ENCODE results near the gene SGCD.

Gene SGCD

DNA sequence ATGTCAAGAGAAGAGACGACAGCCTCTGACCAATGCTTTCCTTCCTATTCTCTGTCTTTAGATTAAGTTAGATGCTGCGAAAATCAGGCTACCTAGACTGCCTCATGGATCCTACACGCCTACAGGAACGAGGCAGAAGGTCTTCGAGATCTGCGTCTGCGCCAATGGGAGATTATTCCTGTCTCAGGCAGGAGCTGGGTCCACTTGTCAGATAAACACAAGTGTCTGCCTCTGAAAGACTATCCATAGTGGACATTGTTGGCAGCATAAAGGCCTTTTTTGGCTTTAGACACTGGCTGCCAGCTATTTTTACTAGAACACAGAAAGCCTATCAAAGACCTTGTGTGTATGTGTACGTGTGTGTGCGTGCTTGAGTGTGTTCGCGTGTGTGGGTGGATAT lies 432.2 kb downstream of the SGCD start:
- CTCF ChIA-PET = interaction anchor here (0.7 kb wide), 1 partner anchor 1030 kb away, joined by 3 read pairs; no protein-coding TSS in a partner anchor
- no peaks in the 10 kb centered on the region for H3K4me1 ChIP-seq (ENCODE audit: control insufficient read depth, insufficient read depth, low read length)
- POLR2A ChIA-PET = no interaction called here
- H3K4me3 ChIP-seq (ENCODE audit: low read depth, low read length) = no peak overlapping the region
- no peak overlapping the region for H3K27ac ChIP-seq (ENCODE audit: extremely low read depth, low read depth, low read length)
- H3K36me3 ChIP-seq (ENCODE audit: control insufficient read depth in 2 of 2, insufficient read depth in 1 of 2, low read length in 2 of 2) = no peaks in the 10 kb centered on the region
- TF ChIP-seq, protein P1, sequence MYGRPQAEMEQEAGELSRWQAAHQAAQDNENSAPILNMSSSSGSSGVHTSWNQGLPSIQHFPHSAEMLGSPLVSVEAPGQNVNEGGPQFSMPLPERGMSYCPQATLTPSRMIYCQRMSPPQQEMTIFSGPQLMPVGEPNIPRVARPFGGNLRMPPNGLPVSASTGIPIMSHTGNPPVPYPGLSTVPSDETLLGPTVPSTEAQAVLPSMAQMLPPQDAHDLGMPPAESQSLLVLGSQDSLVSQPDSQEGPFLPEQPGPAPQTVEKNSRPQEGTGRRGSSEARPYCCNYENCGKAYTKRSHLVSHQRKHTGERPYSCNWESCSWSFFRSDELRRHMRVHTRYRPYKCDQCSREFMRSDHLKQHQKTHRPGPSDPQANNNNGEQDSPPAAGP (tag by site-specific recombination; IDR thresholded peaks at IDR 0.05) = no peak
- TF ChIP-seq ZNF37A (tag by site-specific recombination; IDR thresholded peaks at IDR 0.05) (no peak), ZNF223 (tag by site-specific recombination; IDR thresholded peaks at IDR 0.05) (no peak), ZNF24 (tag by site-specific recombination; IDR thresholded peaks at IDR 0.05) (no peak)
- TF ChIP-seq, protein P2, sequence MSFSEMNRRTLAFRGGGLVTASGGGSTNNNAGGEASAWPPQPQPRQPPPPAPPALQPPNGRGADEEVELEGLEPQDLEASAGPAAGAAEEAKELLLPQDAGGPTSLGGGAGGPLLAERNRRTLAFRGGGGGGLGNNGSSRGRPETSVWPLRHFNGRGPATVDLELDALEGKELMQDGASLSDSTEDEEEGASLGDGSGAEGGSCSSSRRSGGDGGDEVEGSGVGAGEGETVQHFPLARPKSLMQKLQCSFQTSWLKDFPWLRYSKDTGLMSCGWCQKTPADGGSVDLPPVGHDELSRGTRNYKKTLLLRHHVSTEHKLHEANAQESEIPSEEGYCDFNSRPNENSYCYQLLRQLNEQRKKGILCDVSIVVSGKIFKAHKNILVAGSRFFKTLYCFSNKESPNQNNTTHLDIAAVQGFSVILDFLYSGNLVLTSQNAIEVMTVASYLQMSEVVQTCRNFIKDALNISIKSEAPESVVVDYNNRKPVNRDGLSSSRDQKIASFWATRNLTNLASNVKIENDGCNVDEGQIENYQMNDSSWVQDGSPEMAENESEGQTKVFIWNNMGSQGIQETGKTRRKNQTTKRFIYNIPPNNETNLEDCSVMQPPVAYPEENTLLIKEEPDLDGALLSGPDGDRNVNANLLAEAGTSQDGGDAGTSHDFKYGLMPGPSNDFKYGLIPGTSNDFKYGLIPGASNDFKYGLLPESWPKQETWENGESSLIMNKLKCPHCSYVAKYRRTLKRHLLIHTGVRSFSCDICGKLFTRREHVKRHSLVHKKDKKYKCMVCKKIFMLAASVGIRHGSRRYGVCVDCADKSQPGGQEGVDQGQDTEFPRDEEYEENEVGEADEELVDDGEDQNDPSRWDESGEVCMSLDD (tag by site-specific recombination; IDR thresholded peaks at IDR 0.05) = no peak
- no peaks in the 10 kb centered on the region for H3K9me3 ChIP-seq (ENCODE audit: control insufficient read depth, insufficient read depth, low read depth, low read length)

DNA sequence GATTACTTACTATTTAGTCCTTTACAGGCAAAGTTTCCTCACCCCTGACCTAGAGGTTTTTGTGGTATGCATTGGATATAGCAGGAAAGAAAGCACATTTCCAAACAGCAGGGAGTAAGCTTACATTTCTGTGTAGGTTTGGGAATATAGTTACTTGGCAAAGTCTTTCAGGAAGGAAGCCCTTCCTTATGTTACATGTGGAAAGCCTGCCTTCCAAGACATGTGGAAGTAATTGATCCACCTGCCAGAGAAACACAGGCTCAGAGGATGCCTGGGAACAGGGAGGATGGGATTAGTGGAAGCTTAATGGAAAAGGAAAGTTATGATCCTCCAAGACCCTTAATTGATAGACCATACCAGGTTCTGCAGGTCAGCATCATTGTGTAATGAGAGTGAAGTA lies 435.8 kb downstream of the SGCD start:
- H3K4me3 ChIP-seq (ENCODE audit: low read depth, low read length) = no peak overlapping the region
- H3K27ac ChIP-seq (ENCODE audit: extremely low read depth, low read depth, low read length) = no peak overlapping the region
- H3K36me3 ChIP-seq (ENCODE audit: control insufficient read depth in 2 of 2, insufficient read depth in 1 of 2, low read length in 2 of 2) = no peaks in the 10 kb centered on the region
- H3K9me3 ChIP-seq (ENCODE audit: control insufficient read depth, insufficient read depth, low read depth, low read length) = no peaks in the 10 kb centered on the region
- no peaks in the 10 kb centered on the region for H3K4me1 ChIP-seq (ENCODE audit: control insufficient read depth, insufficient read depth, low read length)
- ChIA-PET POLR2A (no interaction called here), CTCF (no interaction called here)
- no peak for TF ChIP-seq IKZF3 (tag by site-specific recombination; IDR thresholded peaks at IDR 0.05)
- TF ChIP-seq ZNF350 (tag by site-specific recombination; IDR thresholded peaks at IDR 0.05) = no peak
- TF ChIP-seq ZNF423 (tag by site-specific recombination; IDR thresholded peaks at IDR 0.05) = no peak
- no peak for TF ChIP-seq ZBTB7A (tag by site-specific recombination; IDR thresholded peaks at IDR 0.05; ENCODE audit: low read depth)
- TF ChIP-seq KLF1 (tag by site-specific recombination; IDR thresholded peaks at IDR 0.05) = no peak
- TF ChIP-seq ZXDB (tag by site-specific recombination; IDR thresholded peaks at IDR 0.05) = no peak
- TF ChIP-seq, protein P3, sequence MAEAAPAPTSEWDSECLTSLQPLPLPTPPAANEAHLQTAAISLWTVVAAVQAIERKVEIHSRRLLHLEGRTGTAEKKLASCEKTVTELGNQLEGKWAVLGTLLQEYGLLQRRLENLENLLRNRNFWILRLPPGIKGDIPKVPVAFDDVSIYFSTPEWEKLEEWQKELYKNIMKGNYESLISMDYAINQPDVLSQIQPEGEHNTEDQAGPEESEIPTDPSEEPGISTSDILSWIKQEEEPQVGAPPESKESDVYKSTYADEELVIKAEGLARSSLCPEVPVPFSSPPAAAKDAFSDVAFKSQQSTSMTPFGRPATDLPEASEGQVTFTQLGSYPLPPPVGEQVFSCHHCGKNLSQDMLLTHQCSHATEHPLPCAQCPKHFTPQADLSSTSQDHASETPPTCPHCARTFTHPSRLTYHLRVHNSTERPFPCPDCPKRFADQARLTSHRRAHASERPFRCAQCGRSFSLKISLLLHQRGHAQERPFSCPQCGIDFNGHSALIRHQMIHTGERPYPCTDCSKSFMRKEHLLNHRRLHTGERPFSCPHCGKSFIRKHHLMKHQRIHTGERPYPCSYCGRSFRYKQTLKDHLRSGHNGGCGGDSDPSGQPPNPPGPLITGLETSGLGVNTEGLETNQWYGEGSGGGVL (tag by site-specific recombination; IDR thresholded peaks at IDR 0.05) = no peak
- TF ChIP-seq ZNF211 (tag by site-specific recombination; IDR thresholded peaks at IDR 0.05; ENCODE audit: low read depth) = no peak

DNA sequence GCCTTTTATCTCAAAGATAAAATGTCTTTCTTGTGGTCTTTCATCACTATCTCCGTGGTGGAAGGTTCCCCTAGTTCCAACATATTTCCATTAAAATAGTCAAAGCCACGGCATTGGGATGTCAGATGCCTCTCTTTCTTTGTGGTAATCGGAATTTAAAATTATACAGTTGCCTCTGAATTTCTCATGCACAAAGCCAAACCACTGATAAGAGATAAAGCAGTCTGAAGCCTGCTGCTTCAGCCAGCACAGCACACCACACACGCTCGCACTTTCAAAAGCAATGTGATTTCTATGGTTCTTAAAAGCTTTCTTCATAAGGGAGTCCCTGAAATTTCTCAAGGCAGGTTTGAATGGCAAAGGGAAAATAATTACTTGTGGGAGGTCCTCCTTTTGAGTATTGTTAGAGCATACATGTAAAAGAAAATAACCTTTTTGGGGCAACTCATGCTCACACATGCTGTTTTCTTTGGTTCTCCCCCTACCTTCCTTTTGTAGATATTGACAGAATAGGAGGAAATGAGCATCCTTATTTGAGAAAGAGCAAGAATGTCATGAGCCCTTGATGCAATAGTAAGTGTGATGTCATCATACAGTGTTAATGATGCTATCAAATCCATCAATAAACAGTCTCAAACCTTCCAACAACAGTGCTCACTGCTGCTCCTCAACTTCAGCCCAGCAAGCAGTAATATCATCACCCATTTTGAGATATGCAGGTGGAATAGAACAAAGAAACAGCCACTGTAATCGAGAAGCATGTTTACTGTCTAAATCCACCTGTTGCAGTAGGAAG lies 437.4 kb downstream of the SGCD start:
- TF ChIP-seq SCRT2 (tag by site-specific recombination; IDR thresholded peaks at IDR 0.05) (peak; percentile 77), REPIN1 (tag by site-specific recombination; IDR thresholded peaks at IDR 0.05; ENCODE audit: low read depth) (no peak)
- no peaks in the 10 kb centered on the region for H3K4me1 ChIP-seq (ENCODE audit: control insufficient read depth, insufficient read depth, low read length)
- ChIA-PET POLR2A (no interaction called here), CTCF (no interaction called here)
- H3K9me3 ChIP-seq (ENCODE audit: control insufficient read depth, insufficient read depth, low read depth, low read length) = no peaks in the 10 kb centered on the region
- H3K27ac ChIP-seq (ENCODE audit: extremely low read depth, low read depth, low read length) = no peak overlapping the region
- no peak overlapping the region for H3K4me3 ChIP-seq (ENCODE audit: low read depth, low read length)
- no peaks in the 10 kb centered on the region for H3K36me3 ChIP-seq (ENCODE audit: control insufficient read depth in 2 of 2, insufficient read depth in 1 of 2, low read length in 2 of 2)

Measured in HEK293 (cell line).